Measurements from ENCODE around the gene WDR46.

GRCh38 chr6:33330736-33331135 is 41.7 kb upstream of the WDR46 start:
- TF ChIP-seq PHF8 (IDR thresholded peaks at IDR 0.05; ENCODE audit: borderline replicate concordance, low read depth) (no peak), HOXA7 (CRISPR knock-in tag; IDR thresholded peaks at IDR 0.05) (no peak), CTCF (IDR thresholded peaks at IDR 0.05) (no peak), USF2 (IDR thresholded peaks at IDR 0.05) (no peak), ELK1 (IDR thresholded peaks at IDR 0.05; ENCODE audit: low read depth, low read length) (no peak), EP300 (IDR thresholded peaks at IDR 0.05) (no peak), BCL3 (IDR thresholded peaks at IDR 0.05) (no peak)

Data from A549 (cell line).